Activated CD4-positive, alpha-beta T cell treated with anti-CD3 and anti-CD28 coated beads for 24 hours (primary cell): ENCODE measurements around the gene NCAM1.
A peak's percentile ranks its signal among the peaks of the same experiment; 100 is the strongest.

Experiments
- DNase-seq, 2 donors: peaks; one replicate each; pipeline ENCODE4 v3.0.0-alpha.2; 2020; ENCODE audit warnings: low read depth in 2 of 2

The NCAM1 gene

DNA sequence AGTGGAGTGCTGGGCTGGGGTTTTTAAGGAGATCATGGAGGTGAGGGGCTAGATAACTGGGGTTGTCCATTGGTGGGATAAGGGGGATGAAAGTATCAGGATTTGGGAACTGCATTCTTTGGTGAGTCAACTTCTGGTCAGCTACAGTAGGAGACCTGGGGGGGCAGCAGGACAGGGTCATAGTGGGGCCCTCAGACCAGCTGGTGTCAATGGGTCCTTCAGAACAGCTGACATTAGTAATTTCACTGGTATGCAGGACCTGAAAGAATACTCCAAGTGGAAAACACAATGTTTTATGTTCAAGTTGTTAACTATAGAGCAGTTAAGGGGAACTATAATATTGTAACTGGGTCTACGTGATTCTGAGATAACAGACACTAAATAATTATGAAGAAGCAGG lies 350.3 kb downstream of the NCAM1 start:
- no peak for DNase-seq

DNA sequence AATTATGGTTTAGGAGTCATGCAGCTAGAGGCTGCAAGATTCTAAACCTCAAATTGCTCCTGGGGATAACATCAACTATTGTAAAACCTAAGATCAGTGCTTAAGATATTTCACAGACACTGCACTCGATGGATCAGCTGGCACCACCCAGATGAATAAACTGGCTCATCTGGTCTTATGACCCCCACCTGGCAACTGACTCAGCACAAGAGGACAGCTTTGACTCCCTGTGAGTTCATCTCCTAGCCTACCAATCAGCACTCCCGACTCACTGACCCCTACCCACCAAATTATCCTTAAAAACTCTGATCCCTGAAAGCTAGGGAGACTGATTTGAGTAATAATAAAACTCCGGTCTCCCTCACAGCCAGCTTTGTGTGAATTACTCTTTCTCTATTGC lies 352.4 kb downstream of the NCAM1 start:
- no peak for DNase-seq

DNA sequence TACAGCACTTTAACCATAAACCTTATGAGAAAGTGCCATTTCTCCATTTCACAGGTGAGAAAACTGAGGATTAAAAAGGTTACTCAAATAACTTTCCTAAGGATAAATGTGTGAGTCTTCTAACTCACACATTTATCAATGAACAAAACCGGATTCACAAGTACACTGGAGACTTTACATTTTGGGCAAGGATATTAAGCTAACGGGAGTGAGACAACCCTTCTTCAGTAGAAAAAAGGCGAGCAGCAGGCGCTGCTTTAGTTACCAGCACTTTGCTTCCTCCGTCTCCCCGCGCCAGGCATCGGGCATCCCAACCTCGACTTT lies 352.8 kb downstream of the NCAM1 start:
- DNase-seq = no peak

DNA sequence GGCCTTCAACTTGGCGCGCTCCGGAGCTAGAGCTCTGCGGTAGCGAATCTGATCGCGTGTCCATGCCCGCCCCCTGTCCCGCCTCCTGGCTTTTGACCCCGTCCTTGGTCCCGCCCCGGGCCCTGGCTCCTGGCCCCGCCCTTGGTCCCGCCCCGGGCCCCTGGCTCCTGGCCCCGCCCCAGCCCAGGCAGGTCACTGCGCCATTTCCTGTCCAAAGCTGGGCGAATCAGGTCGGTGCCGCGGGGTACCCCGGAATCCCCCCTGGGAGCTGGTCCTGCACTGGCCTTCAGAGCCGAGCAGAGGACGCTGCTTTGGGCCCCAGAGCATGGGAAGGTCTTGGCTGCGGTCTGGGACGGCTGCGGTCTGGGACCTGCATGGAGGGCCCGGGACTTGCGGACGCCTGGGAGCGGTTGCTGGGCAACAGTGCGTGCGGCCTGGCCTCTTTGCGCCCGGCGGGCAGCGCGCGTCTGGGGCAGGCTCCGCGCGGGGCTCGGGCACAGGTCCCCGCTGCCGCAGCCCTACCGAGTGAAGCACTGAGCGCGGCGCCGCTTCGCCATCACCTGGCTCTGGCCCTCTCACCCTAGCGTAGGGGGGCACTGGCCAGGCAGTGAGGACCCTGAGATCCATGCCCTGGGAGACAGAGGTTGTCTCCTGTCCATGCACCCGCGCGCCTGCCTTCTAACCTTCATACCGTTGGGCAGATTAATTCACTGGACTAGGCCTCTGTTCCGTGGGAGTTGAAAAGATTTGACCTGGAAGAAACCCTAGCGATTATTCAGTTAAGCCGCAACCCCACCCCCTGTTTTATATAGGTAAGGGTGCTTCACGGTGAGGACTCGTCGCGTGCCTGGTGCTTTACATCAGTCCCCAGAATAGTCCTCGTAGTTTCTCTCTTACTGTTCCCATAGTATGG lies 353.4 kb downstream of the NCAM1 start, which contains the start of gene TTC12:
Gene TTC12, plus strand, starts transcription at position 195 of the 913 bp plus-strand sequence. CDS start 1,675 bp downstream, outside the sequence.
- peak; percentile 90 to 94 for DNase-seq

DNA sequence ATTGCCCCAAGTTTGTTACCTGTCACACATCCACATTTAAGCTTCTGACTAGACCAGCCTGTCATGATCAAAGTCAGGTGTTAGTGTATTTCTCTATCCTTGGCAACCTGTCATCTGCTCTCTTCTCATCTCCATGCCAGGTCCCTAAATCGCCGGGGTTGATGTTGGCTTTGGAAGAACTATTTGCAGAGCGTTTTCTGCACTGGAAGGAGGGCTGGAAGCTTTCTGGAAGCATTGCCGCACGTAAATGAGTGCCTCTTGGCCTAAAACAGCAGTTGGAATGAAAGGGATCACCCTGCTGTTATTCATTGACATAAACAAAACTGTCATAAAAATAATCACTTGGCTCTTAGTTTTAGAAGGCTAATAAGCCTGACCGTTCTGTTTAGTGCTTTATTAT lies 354.6 kb downstream of the NCAM1 start:
- no peak for DNase-seq

DNA sequence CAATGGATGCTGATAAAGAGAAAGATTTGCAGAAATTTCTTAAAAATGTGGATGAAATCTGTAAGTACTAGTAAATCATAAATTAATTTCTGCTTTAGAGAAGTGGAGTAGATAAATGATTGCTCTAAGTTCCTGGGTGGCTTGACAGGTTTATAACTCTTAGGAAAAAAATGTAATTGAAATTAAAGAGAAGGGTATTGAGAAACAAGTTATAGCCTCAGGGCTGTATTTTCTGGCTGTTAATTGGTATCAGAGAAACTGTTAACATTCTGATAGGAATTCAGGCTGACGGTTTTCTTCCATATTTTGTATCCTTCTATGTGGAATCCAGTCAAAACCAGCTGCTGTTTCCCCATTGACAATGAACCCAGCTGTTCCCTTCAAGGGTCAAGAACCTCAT lies 355.0 kb downstream of the NCAM1 start:
- DNase-seq = no peak

DNA sequence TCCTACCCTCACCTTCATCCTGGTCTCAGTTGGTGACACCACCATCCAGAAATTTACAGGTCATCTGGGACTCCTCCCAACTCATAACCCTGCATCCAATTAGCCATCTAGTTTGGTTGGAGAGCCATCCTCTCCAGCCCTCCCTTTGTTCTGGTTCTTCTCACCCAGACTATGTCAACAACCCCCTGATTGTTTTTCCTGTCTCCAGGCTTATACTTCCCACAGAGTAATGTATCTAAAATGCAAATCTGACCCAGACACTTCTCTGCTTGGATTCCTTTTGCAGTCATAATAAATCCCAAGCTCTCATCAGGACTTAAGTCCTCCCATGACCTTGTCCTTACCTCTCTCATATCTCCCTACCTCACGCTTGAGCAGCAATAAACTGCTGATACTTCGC lies 356.1 kb downstream of the NCAM1 start:
- DNase-seq = no peak

DNA sequence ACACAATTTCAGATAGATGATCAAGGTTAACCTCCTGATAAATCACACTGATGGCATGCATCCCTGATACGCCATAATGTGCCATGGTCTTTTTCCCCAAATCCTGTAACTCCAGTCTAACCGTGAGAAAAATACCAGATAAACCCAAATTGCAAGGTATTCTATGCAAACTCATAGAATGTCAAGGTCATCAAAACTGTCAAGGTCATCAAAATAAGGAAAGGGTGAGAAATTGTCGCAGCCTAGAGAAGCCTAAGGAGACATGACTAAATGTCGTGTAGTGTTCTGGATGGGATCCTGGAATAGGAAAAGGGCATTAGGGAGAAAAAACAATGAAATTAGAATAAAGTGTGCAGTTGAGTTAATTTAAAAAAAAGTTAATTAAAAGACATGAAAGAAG lies 357.9 kb downstream of the NCAM1 start:
- DNase-seq = no peak

DNA sequence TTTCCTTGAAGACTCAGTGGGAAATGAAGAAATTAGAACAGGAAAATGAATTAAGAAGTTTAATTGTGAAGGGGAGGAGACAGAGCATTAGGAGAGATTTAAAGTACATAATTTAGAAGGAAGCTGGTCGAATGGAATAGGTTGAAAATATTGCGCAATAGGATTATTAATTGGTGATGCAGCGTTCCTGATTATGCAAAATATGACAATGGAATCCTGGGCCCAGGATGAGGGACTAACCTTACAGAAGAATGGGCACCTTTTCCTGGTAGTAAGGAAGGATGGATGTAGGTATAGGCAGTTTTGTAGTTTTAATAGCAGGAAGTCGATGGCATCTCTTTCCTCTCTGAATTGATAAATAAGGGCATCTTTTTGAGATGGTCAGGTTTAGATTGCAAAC lies 360.9 kb downstream of the NCAM1 start:
- DNase-seq = no peak

DNA sequence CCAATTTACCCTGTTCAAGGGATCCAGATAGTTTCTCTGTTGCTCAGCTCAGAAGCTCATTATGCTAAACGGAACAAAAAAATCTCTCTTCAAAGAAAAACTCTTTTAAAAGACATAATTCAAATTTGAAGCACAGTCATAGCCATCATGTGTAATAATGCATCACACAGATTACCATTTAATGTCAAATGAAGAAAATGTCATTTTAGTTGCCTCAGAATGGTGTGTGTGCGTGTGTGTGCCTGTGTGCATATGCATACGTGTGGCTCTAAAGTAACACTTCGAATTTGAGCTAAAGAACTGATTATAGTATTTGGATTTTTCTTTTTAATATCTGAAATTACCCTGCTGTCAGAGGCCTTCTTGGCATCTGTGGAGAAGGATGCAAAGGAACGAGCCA lies 363.0 kb downstream of the NCAM1 start:
- DNase-seq = no peak
